NCI-H526 treated with DMSO at 0.1 percent for 48 hours (cell line): ENCODE results near the gene E4F1.
"Not testable (repeated sequence)": the region's sequence is repeated elsewhere in the genome, so short reads cannot be mapped to it uniquely, and the experiment has no call there.

Experiments used
- DNase-seq: peaks from one replicate; lab custom pipeline; 2025; lab: John Stamatoyannopoulos, UW

E4F1 gene

DNA sequence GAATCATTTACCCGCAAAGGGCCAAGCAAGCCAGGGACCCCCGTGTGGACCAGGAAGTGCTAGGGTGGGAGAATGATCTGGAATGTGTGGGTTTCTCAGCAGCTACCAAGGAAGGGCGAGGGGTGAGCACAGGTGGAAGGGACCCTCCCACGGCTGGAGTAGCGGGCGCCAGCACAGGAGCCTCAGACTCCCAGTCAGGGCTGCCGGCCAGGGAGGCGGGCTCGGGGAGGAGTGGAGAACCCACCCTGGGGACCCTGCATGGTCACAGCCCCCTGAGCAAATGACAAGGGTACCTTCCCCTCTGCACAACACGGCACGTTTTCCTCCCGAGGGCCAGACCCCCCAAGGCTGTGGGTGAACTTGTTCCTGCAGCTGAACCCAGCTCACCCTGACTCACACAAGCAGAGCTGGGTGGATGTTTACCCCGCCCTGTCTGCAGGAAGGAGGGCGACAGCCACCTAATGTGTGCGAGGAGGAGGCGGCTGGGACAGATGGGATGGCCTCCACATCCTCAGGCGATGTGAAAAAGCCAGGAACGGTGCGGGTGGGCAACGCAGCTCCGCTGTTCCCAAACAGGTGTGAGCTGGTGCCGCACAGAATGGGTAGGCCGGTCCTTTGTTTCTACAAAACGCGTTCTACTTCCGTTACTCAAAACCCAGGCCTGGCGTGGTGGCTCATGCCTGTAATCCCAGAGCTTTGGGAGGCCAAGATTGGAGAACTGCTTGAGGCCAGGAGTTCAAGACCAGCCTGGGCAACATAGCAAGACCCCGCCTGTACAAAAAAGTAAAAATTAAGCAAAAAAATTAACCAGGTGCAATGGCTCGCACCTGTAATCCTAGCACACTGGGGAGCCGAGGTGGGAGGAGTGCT lies 21.8 kb downstream of the E4F1 start:
- no peak for DNase-seq

GRCh38 chr16:2246301-2246885 lies 23.0 kb downstream of the E4F1 start:
- DNase-seq, result no peak

DNA sequence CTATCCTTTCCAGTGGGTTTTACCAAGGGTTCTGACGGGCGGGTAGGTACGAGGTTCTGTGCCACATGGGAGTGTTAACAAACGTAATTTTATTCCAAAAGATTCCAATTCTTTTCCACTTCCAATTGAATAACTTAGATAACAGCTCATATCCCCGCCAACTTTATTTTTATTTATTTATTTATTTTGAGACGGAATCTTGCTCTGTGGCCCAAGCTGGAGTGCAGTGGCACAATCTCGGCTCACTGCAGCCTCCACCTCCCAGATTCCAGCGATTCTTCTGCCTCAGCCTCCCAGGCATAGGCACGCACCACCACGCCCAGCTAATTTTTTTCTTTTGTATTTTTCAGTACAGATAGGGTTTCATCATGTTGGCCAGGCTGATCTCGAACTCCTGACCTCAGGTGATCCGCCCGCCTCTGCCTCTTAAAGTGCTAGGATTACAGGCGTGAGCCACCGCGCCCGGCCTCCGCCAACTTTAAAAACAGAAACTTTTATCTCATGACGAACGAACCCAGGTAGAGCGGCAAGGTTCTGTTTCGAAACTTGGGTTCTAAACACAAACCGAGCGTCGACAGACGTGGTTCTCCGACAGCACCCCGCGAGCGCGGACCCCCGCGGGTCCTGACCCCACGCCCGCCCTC lies 27.4 kb downstream of the E4F1 start:
- DNase-seq, result no peak

GRCh38 chr16:2251296-2252111 lies 28.1 kb downstream of the E4F1 start, which contains the start of gene ECI1:
Gene ECI1 (minus strand): TSS chr16:2251587. CDS start chr16:2251566, 21 bp downstream.
- DNase-seq, result peak; percentile 79

DNA sequence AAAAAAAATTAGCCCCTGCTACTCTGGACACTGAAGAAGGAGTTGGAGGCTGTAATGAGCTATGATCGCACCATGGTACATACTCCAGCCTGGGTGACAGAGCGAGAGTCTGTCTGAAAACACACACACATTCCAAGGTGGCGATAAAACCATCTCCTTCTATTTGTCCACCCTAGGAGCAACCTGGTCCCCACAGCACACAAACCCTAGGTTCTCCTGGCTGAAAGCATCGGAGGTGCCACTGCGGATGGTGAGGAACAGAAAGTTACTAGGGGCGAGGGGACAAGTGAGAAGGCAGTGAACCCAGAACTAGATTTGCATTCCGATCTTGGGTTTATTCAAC lies 29.4 kb downstream of the E4F1 start:
- DNase-seq, result no peak

GRCh38 chr16:2253293-2253692 lies 29.9 kb downstream of the E4F1 start:
- DNase-seq, result no peak

DNA sequence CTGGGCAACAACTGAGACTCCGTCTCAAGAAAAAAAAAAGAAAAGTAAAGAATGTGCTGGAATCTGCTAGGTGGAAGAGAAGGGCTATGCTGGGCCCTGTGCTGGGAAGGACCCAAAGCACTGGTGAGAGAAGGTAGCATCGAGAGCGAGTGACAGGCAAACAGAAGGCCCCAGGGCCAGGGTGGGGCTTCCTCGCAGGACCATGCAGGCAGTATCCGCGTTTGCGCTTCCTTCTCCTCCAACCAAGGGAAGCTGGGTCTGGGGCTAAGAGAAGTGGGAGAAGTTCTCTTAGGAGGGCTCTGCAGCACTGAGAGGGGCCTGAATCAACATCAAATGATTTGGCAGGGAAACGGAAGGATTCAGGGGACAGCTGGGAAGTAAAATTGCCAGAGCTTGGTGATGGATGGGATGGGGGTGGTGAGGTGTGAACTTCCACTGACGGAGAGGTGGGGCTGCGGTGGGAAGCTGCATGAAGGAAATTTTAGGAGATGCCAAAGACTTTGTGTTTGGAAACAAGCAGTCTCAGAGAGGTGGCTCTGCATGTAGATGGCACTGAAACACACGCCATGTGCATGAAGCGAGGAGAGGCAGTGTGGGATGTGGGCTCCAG lies 33.2 kb downstream of the E4F1 start:
- no peak for DNase-seq

DNA sequence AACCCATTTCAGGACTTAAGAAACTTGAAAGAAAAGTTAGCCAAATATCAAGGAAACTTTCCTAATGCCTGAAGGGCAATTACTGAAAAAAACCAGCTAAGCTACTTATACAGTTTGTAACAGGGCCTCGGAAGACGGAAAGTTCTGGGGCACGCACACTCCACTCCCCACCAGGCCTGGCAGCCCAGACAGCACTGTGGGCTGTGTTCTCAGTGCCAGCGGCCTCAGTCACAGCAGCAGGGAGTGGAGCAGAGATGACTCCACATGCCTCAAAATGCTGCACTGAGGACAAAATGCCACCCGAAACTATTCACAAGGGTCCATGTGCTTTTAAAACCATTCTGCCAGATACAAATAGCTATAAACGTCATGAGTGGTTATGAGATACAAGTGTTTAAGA lies 34.3 kb downstream of the E4F1 start:
- DNase-seq, result no peak

DNA sequence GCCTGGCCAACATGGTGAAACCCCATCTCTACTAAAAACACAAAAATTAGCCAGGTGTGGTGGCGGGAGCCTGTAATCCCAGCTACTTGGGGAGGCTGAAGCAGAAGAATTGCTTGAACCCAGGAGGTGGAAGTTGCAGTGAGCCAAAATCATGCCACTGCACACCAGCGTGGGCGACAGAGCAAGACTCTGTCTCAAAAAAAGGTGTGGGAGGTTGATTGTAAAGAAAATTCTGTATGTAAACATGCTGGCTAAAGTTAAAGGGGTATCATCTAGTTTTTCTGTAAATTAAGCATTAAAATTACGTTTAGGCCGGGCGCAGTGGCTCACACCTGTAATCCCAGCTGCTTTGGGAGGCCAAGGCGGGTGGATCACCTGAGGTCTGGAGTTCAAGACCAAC lies 35.1 kb downstream of the E4F1 start:
- not testable (repeated sequence) for DNase-seq

GRCh38 chr16:2260250-2260649 lies 36.9 kb downstream of the E4F1 start:
- DNase-seq, result no peak

GRCh38 chr16:2263026-2263425 lies 39.6 kb downstream of the E4F1 start:
- DNase-seq, result not testable (repeated sequence)

DNA sequence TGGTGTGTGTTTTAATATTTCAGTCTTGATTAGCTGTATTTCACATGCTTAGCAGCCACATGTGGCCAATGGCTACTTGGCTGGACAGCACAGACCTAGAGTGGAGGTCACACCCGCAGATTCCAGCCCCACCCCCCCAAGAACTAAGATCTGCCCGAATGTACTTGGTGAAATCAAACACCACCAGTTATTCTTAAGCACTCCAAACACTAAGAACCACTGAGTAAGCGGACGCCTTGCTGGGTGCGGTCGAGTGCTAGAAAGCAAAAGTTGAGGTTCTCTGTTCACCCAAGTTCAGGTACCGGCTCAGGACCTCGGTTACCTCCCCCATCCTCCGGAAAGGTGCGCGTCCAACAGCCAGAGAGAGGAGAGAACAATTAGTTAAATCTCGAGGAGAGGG lies 43.5 kb downstream of the E4F1 start:
- DNase-seq, result not testable (repeated sequence)

- not testable (repeated sequence) for DNase-seq
Observed at GRCh38 chr16:2267505-2267912, 44.1 kb downstream of the E4F1 start.

DNA sequence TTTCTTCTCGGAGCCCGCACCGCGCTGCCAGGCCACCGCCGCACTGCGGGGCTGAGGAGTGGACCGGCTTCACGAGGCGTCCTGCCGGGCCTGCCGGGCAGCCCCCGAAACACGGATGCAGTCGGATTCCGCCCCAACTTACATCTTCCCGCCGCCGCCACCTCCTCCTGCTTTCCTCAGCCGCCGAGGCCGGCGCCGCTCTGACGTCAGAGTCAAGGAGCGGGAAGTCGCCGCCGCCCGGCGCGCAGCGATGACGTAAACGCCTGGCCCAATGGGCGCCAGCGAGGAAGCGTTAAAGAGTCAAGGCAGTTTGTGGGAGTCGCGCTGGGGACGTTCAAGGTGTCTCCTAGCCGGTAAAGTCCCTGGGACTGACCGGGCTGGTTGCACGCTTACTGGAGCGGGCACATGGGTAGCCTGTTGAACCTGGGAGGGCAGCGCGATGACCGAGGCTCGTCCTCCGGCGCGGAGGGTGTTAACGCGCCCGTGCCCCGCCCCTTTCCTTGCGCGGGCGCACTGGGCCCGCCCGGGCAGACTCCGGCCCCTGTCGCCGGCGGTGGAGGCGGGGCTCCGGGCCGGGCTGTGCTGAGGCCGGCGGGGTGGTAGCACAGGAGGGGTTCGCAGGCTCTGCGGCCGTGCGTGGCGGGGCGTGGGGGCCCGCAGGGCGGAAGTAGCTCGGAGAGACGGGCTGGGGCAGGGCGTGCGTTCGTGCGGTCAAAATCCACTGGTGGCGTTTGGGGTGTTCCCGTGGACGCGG lies 44.7 kb downstream of the E4F1 start, which contains the start of gene RNPS1:
RNPS1 (minus strand) TSS at position 214 of the 754 bp plus-strand sequence. CDS start 3,483 bp downstream, outside the sequence.
- DNase-seq, result peak; percentile 74

DNA sequence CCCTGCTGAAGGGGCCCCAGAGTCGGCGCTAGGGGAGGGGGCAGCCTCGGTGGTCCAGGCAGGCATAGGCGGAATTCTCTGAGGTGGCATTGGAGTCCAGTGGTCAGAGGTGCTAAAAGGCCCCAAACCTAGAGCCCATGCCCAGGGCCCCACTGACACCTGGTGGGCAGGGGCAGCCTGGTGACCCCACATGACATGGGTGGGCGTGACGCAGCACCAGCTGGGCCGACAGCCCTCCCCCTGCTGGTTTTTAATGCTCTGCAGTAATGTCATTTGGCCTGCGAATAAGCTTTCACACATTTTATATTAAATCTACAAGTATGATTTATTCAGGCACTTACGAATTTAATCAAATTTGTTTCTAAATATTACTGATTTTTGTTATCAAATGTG lies 46.7 kb downstream of the E4F1 start:
- DNase-seq, result no peak

DNA sequence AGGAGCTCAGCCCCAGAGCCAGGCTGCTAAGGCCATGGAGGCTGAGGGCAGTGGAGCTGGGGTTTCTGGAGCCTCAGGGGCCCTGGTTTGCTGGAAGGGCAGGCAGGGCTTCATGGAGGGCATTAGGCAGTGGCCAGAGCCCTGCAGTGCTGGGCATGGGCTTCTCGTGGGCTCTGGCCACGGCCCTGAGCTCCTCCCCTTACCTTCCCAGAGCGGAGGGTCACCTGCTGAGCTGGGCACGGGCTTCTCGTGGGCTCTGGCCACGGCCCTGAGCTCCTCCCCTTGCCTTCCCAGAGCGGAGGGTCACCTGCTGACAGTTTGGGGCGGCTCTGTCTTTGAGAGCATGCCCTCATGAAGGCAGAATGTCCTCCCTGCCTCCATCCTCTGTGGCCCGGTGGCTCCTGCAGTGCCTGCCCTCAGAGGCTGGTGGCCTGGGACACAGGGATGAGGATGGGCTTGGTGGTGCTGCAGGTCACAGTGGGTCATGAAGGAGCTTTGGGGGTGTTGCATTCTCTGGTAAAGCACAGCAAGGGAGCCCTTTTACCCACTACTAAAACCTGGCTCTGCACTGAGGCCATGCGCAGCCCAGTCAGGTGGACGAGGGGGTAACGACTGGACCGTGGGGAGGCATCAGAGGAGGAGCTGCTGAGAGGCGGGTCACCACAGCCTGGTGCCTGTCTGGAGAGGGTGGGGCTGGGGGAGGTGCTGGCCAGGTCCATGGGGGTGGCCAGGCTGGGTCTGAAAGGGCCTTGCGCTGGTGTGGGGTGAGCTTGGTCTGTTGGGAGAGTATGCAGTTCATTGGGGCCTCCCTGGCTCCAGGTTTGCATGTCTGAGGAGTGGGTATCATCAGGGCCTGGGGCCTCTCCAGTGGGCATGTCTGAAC lies 47.4 kb downstream of the E4F1 start:
- DNase-seq, result no peak

DNA sequence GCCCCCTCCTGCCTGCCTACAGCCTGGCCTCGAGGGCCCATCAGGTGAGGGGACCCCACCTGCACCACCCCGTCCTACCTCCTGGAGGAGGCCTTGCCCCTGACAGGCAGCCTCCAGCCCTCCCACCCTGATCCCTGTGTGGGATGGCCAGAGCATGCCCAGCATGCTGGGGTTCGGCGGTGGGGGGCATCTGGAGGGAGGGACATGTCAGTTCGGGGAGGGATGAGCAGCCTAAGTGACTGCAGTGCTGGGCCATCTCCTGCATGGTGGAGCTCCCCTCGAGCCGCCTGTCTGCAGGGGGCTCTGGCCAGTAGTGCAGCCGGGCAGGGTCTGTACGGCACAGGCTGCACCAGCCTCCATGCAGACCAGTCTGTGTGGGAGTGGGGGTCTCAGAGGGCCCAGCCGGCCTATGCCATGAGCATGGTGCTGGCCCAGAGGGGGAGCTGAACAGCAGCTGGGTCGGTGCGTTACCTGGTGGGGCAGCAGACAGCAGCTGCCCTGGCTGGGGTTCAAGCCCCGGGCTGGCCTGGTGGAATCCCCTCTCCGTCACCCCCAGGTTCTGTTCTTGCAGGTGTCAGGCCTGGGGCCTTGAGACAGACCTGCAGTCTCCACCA lies 48.6 kb downstream of the E4F1 start:
- DNase-seq, result no peak

DNA sequence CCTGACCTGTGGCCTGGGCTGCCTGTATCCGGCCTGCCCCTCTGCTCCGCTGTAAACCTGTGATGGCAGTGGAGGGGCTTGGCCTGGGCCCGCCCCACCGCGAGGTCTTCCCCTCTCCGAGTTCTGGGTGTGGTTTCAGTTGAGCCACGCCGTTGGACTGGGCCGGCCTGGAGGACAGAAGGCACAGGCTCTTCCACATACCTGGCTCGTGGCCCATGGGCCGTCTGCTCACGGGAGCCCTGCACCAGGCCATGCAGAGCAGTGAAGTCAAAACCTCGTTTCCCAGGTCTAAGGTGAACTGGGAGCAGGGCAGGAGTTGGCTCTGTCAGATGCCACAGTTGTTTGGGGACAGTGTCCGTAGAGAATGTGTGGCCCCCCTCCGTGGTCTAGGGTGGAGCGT lies 50.1 kb downstream of the E4F1 start:
- no peak for DNase-seq

DNA sequence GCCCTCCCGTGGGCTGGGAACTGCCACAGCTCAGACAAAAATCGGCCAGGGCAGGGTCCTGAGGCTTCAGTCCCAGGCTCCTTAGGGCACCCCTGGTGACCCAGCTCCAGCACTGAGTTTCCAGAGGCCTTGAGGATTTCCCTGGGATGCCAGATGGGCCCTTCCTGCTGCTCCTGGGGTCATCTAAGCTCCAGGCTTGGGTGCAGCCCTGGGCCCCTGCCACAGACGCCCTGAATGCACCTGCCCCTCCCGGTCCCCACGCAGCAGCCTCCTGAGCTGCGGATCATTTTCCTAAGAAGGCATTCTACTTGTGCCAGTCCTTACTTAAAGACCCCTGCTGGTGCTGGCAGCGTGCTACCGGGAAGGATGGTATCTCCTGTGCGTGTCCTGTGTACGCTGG lies 50.5 kb downstream of the E4F1 start:
- DNase-seq, result no peak
